NK-92 (cell line): ENCODE measurements around the gene IDE.

Source experiments
- DNase-seq: peaks from one replicate; lab custom pipeline; 2025; ENCODE audit not compliant: unreplicated experiment; lab: John Stamatoyannopoulos, UW

IDE gene

DNA sequence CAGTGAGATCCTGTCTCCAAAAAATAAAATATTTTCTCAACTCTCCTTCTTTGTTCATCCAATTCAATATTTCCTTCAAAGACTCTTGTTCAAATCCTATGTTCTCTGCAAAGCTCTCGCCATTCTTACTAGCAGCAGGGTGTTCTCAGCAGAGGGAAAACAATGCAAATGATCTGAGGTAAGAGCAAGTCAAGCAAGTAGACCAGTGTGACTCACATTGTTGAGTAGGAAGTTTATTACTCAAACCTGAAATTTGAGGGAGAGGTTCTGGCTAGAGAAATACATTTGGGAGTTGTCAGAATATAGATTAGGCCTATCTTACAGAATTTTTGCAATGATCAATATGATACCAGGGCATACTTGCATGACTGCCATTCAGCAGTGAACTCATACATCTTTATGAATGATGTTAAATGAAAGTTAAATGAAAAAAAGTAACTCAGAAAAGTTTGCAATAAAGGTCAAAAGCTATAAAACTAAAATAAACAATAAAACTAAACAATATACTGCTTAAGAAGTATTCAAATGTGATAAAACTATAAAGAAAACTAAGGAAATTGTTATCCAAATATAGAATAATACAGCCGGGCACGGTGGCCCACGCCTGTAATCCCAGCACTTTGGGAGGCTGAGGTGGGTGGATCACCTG, 5.8 kb downstream of the IDE start:
- no peak for DNase-seq

DNA sequence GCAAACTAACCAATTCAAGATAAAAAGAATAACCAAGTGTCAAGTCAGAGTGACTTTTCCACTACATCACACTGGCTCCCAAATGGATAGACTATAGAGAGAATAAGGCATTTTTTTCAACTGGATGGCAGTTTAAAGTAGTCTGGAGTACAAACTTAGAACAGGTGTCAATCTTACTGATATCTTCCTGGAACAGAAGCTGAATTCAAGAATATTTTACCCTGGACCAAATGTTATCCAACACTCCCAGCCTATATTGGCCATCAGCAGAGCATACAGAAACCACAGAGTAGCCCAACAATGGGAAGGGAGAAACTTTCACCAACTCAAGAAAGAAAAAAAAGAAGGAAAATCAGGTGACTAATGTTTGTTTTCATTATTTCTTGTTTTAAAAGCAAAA, 11.5 kb downstream of the IDE start:
- no peak for DNase-seq

DNA sequence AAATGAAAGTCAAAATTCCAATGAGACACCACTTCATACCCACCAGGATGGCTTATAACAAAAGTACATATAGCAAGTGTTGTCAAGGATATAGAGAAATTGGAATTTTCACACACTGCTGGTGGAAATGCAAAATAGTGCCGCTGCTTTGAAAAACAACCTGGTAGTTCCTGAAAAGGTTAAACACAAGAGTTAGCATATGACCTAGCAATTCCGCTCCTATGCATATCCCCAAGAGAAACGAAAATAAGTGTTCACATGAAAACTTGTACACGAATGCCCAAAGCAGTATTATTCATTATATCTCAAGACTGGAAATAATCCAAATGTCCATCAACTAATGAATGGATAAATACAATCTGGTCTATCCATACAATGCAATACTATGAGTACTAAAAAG, 14.8 kb downstream of the IDE start:
- DNase-seq: no peak

DNA sequence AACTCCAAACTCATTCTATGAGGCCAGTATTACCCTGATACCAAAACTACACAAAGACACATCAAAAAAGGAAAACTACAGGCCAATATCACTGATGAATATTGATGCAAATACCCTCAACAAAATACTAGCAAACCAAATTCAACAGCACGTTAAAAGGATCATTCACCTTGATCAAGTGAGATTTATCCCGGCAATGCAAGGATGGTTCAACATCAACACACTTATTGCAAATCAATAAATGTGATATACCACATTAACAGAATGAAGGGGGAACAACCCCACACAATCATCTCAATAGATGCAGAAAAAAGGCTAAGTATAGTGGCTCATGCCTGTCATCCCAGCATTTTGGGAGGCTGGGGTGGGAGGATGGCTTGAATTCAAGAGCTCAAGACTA, 19.9 kb downstream of the IDE start:
- no peak for DNase-seq

DNA sequence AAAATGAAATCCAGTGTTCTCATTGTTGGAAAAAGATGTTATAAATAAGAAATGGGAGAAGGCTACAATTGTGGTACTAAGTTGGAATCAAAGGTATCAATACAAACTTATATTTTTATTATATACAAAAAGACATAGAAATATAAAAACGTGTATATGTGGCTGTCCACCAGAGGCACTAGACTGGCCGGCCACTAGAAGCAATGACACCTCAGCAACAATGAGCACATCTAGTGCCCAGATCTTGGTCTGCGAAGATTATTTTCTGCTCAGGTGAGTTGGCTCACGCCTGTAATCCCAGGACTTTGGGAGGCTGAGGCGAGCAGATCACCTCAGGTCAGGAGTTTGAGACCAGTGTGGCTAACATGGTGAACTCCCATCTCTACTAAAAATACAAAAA, 21.6 kb downstream of the IDE start:
- DNase-seq: no peak

DNA sequence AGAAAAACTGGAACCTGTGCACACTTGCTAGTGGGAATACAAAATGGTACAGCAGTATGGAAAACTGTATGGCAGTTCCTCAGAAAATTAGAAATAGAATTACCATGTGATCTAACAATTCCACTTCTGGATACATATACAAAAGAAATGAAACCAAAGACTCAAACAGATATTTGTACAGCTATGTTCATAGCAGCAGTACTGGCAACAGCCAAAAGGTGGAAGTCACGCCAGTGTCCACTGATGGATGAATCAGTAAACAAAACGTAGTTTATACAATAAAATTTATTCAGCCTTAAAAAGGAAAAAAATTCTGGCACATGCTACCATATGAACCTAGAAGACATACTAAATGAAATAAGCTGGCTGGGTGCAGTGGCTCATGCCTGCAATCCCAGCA, 23.0 kb downstream of the IDE start:
- DNase-seq: no peak

DNA sequence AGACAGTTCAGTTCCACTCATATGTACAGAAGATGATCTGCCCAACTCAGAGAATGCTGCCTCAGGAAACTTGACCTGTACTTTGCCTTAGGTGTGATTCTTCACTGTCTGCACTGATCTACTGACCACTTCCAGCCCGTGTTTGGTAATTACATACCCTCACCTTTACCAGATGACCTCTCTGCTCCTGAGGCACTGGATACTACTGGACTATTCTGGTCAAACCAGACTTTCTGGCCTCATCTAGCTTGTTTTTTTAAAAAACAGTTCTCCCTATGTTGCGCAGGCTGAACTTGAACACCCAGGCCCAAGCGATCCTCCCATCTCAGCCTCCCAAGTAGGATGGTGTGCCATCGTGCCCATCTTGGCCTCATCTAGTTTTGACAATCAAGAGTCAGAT, 26.2 kb downstream of the IDE start:
- no peak for DNase-seq

DNA sequence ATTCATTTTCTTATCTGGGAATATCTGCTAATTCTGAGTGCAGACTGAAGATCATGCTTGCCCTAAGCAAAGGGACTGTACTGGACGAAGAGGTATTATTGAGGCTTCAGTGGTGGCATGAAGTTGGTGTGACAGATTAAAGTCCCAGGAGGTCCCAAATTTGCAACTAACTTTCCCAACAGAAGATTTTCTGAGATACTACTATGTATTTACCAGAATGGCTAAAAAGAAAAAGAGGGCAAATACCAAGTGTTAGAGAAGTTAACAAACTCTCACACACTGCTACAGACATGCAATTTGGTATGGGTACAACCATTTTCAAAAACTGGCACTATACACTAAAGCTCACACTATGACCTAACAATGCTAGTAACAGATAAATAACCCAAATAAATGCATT, 28.3 kb downstream of the IDE start:
- DNase-seq: no peak

DNA sequence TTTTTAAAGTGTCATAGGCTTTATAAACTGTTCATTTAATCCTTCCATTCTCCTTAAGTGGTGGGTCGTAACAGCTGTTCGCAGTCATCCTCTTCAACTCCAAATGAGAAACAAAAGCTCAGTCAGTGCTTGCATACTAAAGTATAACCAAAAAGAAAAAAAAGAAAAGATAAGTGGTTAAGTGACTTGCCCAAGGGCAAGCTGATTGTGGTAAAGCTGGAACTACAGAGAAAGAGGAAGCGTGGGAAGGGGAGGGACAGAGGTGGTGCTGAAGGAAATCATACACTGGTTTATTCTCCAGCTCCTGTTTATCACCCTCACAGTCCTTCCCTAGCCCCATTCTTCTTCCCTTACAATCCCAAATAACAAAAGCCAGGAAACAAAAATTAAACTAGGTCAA, 29.6 kb downstream of the IDE start:
- DNase-seq: no peak

DNA sequence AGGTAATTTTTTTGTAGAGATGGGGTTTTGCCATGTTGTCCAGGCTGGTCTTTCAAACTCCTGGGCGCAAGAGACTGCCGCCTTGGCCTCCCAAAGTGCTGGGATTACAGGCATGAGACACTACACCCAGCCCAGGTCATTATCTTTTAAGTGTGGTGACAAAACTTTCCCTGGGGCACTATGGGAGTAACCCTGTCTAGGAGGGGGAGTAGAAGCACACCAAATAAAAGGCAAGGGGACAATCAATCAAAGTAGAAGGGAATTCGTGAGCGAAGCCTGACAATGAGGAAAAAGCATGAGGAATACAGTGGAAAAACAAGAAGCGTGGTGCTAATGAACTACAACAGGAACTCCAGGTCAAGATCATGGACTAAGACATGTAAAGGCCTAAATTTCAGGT, 31.4 kb downstream of the IDE start:
- DNase-seq: no peak

DNA sequence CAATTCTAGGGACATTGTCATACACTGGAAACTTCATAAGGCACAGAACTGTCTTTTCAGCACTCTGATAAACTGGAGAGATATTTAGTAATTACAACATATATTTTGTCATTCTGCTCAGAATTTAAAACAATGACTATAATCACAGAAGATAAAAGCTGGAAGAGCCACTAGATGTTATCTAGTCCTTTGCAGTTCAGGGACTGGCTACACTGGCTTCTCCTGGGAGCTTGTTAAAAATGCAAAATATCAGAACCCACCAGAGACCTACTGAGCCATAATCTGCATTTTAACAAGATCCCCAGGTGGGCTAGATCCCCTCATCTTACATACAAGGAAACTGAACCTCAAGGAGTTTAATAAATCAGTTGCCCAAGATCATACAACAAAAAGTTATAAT, 32.3 kb downstream of the IDE start:
- no peak for DNase-seq

DNA sequence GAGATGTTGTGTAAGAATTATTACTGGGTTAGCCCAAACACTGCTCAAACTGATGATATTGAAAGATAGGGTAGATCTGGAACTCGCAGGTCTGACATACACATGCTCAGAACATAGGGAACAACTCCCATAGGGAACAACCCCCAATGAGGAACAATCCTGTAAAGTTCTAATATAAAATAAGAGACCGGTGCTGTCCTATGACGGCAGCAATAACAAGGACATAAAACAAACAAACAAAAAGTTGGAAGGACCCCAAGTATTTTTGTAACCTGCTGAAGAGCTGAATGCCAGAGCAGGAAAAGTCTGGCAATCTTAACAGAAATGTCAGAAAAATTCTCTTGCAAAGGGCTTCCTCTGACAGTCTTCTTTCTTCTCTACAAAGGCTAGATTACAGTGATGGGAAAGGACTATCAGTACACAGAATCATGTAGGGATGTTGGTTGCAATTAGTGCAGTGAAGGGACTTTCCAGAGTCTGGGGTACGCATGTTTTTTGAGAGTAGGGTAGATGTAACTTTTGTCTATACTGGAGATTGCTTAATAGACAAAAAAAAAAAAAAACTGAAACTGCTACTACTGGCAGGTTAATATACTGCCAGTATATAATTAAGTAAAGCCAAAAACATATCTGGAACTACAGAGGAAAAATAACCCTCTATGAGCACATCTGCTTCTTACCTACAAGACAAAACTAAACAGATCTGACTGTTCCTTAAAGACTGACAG, 35.5 kb downstream of the IDE start:
- DNase-seq: no peak

DNA sequence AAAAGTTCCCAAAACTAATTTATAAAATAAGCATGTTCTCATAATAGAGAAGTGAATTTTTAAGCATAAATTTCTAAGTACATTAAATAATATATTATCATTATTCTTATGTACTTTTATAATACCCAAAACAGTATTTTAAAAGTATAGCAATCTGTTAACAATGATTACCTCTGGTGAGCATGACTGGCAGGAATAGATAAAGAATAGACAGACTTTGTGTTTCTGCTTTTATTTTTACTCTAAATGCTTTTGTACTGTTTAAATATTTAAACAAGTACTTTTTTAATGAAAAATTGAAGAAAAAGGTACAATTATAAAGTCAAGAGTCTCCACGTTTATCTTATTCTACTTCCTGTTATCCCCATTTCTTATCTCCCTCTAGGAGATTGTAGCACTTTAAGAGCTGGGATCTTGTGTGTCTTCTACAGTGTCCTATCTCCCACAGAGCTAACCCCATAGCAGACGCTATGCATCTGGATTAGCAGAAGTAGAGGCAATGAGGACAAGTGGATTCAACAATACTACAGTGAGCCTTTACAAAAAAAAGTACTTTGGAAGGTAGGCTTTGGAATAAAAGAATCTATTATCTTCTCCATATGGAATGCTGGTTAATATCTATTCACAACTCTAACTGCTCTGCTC, 42.9 kb downstream of the IDE start:
- no peak for DNase-seq

DNA sequence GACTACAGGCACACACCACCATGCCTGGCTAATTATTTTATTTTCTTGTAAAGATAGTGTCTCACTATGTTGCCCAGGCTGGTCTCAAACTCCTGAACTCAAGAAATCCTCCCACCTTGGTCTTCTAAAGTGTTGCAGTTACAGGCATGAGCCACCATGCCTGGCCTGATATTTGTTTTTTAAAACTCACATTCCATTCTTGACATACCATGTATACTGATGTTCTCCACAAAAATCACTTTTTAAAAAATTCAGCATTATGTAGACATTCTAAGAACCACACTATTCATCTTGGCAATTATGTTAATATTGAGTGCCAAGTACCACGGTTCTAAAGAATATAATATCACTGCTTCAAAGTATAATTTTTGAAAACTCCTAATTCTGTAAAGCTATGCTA, 43.5 kb downstream of the IDE start:
- no peak for DNase-seq

DNA sequence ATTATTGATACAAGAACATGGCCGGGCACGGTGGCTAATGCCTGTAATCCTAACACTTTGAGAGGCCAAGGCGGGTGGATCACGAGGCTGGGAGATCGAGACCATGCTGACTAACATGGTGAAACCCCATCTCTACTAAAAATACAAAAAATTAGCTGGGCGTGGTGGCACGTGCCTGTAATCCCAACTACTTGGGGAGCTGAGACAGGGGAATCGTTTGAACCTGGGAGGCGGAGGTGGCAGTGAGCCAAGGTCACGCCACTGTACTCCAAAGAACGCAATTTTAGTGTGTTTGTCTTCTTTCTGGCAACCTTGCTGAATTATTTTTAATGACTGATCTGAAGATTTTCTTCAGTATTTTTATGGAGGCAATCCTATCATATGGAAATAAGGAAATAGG, 46.2 kb downstream of the IDE start:
- DNase-seq: no peak

DNA sequence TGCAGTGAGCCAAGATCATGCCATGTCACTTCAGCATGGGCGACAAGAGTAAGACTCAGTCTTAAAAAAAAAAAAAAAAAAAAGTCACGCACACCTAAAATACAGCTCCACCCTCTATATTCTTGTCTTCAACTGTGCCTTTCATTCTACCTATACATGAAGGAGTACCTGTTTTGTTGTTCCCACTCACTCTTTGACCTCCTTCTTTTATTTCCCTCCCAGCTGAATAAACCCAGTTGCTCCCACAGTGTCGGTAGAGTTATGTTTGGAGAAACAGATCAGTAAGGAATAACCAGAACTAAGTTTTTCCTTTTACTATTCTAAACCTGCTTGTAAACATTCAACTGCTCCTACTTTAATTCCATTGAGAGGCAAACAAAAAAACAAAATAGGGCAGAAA, 50.3 kb downstream of the IDE start:
- DNase-seq: no peak

DNA sequence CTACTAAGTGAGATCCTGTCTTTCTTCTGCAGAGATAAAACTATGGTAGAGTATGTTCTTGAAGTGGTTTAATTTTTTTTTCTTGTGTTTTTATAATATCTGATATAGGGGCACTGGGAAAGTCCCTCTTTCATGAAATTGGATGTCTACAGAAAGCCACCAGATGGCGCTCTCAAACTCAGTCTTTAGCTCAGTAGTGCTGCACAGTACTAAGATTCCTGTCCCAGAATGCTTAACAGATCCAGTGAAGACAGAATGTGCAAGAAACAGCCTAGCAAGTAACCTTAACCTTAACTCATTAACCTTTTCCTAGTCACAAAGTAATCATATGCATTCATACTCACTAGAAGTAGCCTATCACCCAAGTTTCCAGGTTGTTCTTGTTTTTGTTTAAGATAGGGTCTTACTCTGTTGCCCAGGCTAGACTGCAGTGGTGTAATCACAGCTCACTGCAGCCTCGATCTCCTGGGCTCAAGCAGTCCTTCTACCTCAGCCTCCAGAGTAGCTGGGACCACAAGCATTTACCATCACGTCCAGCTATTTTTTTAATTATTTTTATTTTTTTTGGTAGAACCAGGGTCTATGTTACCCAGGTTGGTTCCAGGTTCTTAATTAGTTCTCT, 56.7 kb downstream of the IDE start:
- no peak for DNase-seq

DNA sequence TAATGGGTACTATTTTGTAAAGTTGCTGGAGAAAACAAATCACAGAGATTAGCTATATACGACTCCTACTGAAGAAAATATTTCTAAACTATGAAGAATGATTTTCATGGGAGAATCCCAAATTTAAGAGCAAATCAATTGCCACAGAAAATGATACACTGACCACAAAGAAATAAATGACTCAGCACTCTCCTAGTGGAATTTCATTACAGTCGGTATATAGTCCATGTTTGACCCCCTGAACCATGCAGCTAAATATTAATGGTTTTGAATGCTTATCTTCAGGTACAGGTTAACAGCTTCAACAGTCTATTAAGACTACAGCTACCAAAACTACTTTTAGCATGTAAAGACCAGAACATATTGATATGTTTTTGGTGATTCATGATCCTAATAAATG, 65.0 kb downstream of the IDE start:
- DNase-seq: no peak

DNA sequence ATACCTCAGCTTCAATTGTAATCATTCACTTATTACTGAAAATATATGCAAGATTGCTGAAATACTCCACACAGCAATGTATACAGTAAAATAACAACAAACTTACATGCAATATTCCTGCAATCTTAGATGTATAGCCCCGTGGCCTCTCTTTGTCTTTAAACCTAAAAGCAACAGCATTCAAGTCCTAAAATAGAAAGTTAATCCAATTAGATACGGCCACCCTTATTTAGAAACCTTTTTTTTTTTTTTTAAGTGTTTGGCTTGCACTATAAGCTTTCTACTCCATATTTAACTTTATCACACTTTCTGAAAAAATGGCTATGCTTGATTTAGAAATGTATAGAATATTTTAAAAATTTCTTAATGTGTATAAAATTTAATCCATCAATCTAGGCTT, 67.6 kb downstream of the IDE start:
- no peak for DNase-seq

DNA sequence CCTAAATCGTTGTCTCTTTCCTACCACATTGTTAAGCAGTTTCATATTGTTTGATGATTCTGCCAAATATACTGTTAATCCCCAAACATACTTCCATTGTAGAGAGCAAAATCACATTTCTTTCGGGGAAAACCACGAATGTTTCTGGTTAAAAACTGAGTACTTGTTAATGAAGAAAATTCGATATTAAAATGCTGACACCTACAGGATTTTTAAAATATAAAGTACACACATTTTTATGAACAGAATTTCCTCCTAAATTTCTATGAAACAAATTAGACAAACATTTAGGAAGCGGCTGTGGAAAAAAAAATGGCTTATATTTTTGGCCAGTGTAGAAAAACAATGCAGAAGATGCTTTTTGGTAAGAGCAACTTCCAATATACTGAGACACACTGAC, 68.8 kb downstream of the IDE start:
- DNase-seq: no peak

DNA sequence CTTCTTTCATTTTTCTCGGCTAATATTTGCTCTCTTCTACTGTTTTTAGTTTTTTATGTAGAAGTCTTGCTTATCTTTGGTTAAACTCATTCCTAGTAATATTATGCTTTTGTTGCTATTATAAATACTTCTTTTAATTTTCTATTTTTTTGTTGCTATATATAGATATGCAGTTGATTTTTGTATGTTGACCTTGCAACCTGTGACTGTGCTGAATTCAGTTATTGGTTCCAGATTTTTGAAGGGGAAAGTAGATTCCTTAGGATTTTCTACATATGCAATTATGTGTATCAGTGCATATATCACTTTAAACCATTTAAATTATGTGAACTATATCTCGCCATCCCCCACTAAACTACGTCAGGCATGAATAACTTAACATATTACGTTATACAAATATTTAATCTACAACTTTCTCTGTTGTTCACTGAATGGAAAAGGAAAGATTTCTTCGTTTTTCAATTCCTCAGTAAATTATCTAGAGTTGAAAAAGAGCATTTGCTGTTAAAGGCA, 71.5 kb downstream of the IDE start:
- DNase-seq: no peak

DNA sequence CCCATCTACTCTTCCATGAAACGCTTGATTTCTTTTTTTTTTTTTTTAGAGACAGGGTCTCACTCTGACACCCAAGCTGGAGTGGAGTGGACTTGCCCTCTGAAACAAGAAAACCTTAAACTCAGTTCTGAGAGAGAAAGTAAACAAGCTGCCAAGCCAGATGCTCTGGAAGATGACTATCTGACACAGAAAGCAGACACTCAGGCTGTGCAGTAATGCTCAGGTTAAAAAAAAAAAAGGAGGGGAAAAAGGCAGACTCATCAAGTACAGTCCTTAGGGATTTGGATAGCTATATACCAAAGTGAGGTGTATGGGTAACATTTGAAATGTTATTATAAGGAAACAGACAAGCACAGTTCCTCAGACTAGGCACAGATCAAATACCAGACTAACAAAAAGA, 80.5 kb downstream of the IDE start:
- no peak for DNase-seq
